PFSK-1 (cell line): ENCODE data around the gene ZNF548.

Source experiments
- POLR2AphosphoS5 ChIP-seq: IDR thresholded peaks from 2 replicates; pipeline ENCODE4 v1.6.1; 2012; ENCODE audit warnings: low read depth, mild to moderate bottlenecking, control low read depth, low read length, moderate library complexity
- REST ChIP-seq, 2 experiments: IDR thresholded peaks; 2 replicates each; pipeline versions ENCODE4 v1.6.1 to v1.8.0; 2011 to 2012; ENCODE audit warnings: low read depth in 2 of 2, low read length in 2 of 2, control low read depth in 1 of 2, inconsistent platforms in 1 of 2, mild to moderate bottlenecking in 1 of 2, moderate library complexity in 1 of 2; ENCODE audit not compliant: insufficient read depth in 1 of 2

- TF ChIP-seq REST (IDR thresholded peaks at IDR 0.05; ENCODE audit: insufficient read depth in 1 of 2, low read depth in 2 of 2, low read length in 2 of 2): no peak
- no peak for TF ChIP-seq POLR2AphosphoS5
These were observed 12.0 kb upstream of the ZNF548 start for GRCh38 chr19:57377498-57378146.
